Measurements from ENCODE around the gene GPR162.
"Not testable (repeated sequence)": the region's sequence is repeated elsewhere in the genome, so short reads cannot be mapped to it uniquely, and the experiment has no call there.

GRCh38 chr12:6874015-6874368 is 52.4 kb downstream of the GPR162 start:
- not testable (repeated sequence) for TF ChIP-seq TAF1 (IDR thresholded peaks at IDR 0.05; ENCODE audit: borderline replicate concordance, low read depth, low read length); POLR2AphosphoS5 (IDR thresholded peaks at IDR 0.05; ENCODE audit: low read depth, low read length)
